ENCODE results near the gene CDKN2A.
A peak's percentile ranks its signal among the peaks of the same experiment; 100 is the strongest.

Gene CDKN2A

DNA sequence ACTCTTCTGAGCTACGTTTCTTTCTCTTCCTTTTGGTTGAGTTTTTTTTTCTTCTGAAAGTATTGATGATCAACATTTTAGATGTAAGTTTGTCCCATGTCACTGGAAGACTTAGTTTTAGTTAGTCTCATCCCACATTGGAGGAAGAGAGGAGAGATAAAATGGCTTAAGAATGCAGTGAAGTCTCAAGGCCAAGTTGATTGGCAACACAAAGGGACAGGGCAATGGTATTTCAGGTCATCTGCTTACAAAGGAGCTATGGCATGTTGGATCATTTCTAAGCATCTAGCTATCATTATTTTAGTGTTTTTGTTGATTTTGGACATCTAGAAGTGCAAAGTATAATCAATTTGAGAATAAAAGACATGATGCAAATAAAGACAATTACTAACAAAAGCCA is 58.6 kb downstream of the CDKN2A start:
- in situ Hi-C loops (cut with HindIII; ENCODE audit: low sequenced_read_pairs): no loop called here
- TF ChIP-seq, protein P1, sequence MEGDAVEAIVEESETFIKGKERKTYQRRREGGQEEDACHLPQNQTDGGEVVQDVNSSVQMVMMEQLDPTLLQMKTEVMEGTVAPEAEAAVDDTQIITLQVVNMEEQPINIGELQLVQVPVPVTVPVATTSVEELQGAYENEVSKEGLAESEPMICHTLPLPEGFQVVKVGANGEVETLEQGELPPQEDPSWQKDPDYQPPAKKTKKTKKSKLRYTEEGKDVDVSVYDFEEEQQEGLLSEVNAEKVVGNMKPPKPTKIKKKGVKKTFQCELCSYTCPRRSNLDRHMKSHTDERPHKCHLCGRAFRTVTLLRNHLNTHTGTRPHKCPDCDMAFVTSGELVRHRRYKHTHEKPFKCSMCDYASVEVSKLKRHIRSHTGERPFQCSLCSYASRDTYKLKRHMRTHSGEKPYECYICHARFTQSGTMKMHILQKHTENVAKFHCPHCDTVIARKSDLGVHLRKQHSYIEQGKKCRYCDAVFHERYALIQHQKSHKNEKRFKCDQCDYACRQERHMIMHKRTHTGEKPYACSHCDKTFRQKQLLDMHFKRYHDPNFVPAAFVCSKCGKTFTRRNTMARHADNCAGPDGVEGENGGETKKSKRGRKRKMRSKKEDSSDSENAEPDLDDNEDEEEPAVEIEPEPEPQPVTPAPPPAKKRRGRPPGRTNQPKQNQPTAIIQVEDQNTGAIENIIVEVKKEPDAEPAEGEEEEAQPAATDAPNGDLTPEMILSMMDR (IDR thresholded peaks at IDR 0.05; ENCODE audit: low read depth, low read length): no peak
- no peak overlapping the region for H3K4me3 ChIP-seq (ENCODE audit: low read depth, low read length)
- DNase-seq (ENCODE audit: low read depth, low spot score): no peak

DNA sequence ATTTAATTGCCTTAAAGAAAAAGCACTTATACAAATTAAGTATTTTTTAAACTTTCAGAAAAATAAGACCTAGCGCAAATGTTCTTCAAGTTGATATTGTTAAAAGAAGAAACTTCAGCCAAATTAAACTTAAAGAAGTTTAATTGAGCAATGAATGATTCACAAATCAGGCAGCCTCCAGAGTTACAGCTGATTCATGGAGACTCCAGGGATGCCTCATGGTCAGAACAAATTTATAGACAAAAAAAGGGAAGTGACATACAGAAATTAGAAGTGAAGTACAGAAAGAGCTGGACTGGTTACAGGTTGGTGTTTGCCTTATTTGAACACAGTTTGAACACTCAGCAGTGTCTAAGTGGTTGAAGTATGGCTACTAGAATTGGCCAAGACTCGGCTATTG is 60.3 kb downstream of the CDKN2A start:
- no peak overlapping the region for H3K4me3 ChIP-seq (ENCODE audit: low read depth, low read length)
- in situ Hi-C loops (cut with HindIII; ENCODE audit: low sequenced_read_pairs): no loop called here
- peak; percentile 29 for DNase-seq (ENCODE audit: low read depth, low spot score)
- TF ChIP-seq, protein P1 (IDR thresholded peaks at IDR 0.05; ENCODE audit: low read depth, low read length): no peak

DNA sequence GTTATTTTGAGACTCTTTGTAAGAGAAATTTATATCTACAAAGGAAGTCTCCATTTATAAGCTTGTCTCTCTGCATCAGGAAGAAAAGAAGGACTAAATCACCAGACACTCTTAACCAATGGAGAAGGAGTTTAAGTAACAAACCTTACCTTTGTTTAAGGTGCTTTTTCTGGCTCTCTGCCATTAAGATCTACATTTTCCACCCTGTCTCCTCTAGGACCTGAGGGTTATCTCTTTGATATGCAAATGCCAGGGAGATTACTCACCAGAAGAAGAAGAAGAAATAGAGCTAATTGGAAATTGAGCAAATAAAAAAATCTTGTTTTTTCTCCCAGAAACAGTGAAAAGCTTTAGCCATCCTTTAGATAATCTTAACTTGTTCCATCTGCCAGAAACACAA is 60.9 kb downstream of the CDKN2A start:
- in situ Hi-C loops (cut with HindIII; ENCODE audit: low sequenced_read_pairs): no loop called here
- TF ChIP-seq, protein P1 (IDR thresholded peaks at IDR 0.05; ENCODE audit: low read depth, low read length): no peak
- no peak overlapping the region for H3K4me3 ChIP-seq (ENCODE audit: low read depth, low read length)
- DNase-seq (ENCODE audit: low read depth, low spot score): no peak

DNA sequence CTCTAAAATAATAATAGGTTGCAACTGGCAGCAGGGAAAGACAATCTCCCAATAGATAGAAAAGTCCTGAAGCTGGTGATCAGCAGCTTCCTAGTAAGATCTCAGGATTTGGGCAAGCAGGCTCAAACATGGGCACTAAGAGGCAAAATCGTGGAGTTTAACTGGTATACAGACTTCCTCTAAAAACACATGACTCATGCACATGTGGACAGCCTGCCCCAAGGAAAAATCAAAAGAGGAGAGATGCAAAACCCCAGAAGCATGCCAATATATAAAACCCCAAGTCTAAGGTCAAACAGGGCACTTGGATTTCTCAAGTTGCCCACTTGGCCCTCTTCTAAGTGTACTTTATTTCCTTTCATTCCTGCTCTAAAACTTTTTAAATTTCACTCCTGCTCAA is 62.8 kb downstream of the CDKN2A start:
- TF ChIP-seq, protein P1 (IDR thresholded peaks at IDR 0.05; ENCODE audit: low read depth, low read length): no peak
- no peak for DNase-seq (ENCODE audit: low read depth, low spot score)
- in situ Hi-C loops (cut with HindIII; ENCODE audit: low sequenced_read_pairs): no loop called here
- H3K4me3 ChIP-seq (ENCODE audit: low read depth, low read length): no peak overlapping the region

DNA sequence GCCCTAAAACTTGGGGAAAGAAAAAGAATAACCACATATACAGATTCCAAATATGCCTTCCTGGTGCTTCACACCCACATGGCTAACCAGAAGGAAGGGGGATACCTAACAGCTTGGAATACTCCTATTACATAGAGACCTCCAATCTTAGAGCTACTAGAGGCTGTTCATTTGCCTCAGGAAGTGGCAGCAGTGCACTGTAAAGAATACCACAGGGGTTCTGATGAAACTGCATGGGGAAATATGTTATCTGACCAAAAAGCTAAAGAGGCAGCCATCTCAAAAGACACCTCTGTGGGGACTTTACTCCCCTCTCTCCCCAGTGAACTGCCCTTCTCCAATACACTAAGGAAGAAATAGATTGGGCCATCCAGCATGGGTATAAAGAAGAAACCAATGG is 66.4 kb downstream of the CDKN2A start:
- no peak overlapping the region for H3K4me3 ChIP-seq (ENCODE audit: low read depth, low read length)
- TF ChIP-seq, protein P1 (IDR thresholded peaks at IDR 0.05; ENCODE audit: low read depth, low read length): no peak
- no peak for DNase-seq (ENCODE audit: low read depth, low spot score)
- in situ Hi-C loops (cut with HindIII; ENCODE audit: low sequenced_read_pairs): no loop called here

DNA sequence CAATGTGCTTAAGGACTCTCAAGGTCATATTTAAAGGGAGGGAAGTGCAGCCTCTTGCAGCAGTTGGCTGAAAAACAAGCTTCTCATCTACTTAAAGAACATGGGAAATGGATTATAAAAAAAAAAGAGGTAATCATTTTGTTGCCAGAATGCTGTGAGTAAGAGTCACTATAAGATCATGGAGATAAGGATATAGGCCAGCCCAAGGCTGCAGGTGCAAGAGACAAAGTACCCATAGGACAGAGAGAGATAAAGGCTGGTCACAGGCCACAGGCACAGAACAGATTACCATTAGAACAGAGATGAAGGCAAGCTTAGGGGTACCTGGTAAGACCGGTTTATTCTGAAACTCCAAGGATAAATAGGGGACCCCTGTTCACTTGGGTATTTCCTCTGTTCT is 70.5 kb downstream of the CDKN2A start:
- no peak for DNase-seq (ENCODE audit: low read depth, low spot score)
- no peak overlapping the region for H3K4me3 ChIP-seq (ENCODE audit: low read depth, low read length)
- TF ChIP-seq, protein P1 (IDR thresholded peaks at IDR 0.05; ENCODE audit: low read depth, low read length): no peak
- in situ Hi-C loops (cut with HindIII; ENCODE audit: low sequenced_read_pairs): no loop called here
